OCI-M2 (cell line): Measurements from ENCODE around the gene MYL10.
"Not testable (repeated sequence)": the region's sequence is repeated elsewhere in the genome, so short reads cannot be mapped to it uniquely, and the experiment has no call there.

Experiments used
- DNase-seq: peaks from one replicate; lab custom pipeline; 2025; ENCODE audit not compliant: unreplicated experiment; lab: John Stamatoyannopoulos, UW

The MYL10 gene

DNA sequence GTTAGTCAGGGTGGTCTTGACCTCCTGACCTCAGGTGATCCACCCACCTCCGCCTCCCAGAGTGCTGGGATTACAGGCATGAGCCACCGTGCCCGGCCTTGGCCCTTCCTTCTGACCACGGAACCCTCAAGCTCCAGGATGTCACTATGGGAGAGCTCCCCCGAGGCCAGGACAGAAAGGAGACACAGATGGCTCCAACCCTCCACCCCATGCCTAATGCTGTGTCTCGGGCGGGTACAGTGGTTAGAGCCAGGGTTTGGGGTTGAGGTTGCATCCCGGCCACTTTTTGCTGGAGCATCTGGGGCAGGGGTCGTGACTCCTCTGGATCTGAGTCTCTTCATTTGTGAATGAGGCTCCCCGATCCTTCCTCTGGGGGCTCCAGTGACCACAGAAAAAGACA lies 8.1 kb downstream of the MYL10 start:
- no peak for DNase-seq

DNA sequence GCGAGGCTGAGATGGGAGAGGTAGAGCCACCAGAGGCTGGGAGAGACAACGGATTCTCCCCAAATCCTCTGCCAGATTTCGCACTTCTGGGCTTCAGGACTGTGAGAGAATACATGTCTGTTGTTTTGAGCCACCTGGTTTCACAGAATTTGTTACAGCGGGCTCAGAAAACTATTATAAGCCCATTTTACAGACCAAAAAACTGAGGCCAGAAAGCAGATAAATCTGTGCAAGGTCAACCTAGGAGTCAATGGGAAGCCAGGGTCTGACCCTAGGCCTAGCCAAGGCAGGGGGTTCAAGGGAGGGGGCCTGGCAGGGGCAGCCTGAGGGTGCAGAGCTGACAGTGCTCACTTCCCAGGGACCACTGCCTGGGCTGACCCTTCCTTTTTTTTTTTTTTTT lies 8.7 kb downstream of the MYL10 start:
- DNase-seq, result no peak

DNA sequence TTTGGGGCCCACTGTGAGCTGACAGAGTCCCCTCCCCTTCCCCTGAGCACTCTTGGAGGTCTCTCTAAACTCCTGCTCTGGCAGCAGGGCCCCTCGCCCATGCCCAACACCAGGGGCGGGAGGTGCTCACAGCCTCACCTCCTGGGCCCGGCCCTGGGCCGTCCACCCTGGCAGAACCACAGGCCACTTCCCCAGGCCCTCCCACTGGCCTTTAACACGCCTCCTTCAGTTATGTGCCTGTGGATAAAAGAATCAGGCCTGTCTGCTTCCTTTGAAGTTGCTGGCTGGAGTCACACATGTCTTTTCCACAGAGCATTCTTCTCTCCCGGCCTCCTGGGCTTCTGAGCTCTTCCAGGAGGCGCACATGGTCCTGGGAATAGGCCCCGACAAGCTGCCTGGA lies 10.2 kb downstream of the MYL10 start:
- no peak for DNase-seq

GRCh38 chr7:101618207-101618839 lies 10.8 kb downstream of the MYL10 start:
- DNase-seq, result no peak

DNA sequence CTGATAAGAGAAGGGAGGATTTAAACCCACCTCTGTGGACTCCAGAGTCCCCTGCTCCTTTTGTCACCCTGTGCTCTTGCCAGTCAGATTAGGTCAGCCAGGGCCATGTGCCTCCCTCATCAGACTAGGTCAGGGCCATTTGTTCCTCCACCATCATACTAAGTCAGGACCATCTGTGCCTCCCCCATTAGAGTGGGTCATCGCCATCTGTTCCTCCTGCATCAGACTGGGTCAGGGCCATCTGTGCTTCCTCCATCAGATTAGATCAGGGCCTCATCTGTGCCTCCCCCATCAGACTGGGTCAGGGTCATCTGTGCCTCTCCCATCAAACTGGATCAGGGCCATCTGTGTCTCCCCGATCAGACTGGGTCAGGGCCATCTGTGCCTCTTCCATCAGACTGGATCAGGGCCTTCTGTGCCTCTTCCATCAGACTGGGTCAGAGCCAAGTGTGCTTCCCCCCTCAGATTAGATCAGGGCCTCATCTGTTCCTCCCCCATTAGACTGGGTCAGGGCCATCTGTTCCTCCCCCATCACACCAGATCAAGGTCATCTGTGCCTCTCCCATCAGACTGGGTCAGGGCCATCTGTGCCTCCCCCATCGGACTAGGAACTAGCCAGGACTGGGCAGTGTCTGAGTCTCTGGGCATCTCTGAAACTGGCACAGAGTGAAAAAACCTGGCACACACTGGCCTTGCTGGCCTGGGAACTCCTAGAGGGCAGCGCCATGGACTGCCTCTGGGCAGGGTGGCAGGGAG lies 11.5 kb downstream of the MYL10 start:
- no peak for DNase-seq

DNA sequence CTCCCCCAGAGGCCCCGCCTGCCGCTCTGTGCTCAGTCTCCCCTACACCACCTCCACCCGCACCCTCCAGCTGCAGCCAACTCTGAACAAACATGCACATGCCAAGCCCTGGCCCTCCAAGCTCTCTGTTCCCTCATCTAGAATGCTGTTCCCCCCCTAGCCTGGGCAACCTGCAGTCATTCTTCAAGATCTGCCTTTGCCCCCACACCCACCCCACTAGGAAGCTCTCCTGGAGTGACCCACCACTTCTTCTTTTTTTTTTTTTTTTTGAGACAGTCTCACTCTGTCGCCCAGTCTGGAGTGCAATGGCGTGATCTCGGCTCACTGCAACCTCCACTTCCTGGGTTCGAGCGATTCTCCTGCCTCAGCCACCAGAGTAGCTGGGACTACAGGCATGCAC lies 13.7 kb downstream of the MYL10 start:
- DNase-seq, result no peak

GRCh38 chr7:101614939-101615302 lies 14.2 kb downstream of the MYL10 start:
- DNase-seq, result no peak

DNA sequence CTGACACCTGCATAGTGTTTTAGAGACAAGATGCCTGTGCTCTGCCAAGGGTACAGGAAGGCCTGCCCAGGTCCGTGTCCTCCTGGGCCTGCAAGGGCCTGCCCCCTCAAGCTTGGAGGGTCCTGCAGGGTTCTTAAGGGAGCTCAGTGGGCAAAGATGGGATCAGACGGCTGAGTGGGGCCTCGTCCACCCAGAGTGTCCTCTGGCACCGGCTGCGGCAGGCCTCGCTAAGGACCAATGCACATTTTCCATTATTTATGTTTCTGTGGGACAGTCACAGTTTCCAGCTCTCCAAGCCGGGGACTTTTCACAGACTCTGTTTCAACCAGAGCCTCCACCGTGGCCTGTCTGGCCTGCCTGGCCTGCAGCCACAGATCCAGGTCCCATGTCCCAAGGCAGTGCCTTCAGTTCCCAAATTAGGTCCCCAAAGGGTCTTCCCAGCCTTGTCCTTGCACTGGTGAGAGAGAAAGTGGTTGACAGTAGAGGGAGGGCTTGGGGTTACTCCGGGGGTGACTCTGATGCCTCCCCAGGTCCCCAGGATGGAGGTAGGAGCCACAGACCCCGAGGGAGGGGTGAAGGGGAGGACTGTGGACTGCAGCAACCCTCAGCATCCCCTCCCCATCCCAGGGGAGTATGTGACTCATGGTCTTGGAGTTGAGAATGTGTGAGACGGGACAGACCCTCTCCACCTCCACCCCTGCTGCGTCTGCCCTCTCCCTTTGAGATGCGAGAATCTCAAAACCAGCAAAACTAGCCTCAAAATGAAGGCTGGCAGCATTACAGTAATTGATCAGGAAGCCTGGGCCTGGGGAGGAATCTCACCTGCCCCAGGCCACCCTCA lies 14.8 kb downstream of the MYL10 start:
- no peak for DNase-seq

GRCh38 chr7:101612885-101613515 lies 16.1 kb downstream of the MYL10 start:
- no peak for DNase-seq

DNA sequence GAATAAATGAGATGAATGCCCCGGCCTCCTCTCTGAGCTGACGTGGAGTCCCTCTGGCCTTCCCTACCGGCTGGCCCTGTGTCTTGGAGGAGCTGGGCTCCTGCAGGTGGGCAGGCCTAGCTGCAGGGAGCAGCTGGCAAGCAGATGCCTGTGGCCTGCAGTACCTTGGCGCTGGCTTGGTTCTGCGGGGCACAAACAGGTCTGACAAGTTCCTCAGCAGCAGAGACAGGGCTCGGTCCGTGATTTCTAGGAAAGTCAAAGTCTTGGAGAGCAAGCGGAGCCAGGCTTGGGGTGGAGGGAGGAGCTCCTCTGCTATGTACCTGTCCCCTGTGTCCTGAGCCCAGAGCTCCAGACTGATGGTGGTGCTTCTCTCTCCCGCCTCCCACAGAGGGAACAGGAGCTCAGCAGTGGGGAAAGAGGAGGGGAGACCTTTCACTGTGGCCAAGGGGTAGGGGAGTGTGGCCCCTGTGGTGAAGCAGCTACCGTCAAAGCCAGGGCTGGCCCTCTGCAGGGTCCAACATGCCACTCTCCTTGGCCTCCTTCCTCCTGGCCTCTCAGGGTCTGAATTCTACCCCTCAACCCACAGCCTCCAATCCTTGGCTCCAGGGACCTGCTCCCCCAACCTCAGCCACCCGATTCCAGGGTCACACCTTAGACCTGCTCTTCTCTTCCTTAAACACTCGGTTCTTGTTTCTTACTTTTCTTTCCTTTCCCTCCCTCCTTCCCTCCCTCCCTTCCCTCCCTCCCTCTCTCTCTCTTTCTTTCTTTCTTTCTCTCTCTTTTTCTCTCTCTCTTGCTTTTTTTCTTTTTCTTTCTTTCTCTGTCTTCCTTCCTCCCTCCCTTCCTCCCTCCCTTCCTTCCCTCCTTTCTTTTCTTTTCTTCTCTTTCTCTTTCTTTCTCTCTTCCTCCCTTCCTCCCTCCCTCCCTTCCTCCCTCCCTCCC lies 20.1 kb downstream of the MYL10 start:
- DNase-seq, result no peak

GRCh38 chr7:101606498-101606923 lies 22.6 kb downstream of the MYL10 start:
- DNase-seq, result no peak

GRCh38 chr7:101605611-101606497 lies 23.2 kb downstream of the MYL10 start:
- no peak for DNase-seq

- DNase-seq, result not testable (repeated sequence)
These were observed 24.2 kb downstream of the MYL10 start for GRCh38 chr7:101604934-101605332.

DNA sequence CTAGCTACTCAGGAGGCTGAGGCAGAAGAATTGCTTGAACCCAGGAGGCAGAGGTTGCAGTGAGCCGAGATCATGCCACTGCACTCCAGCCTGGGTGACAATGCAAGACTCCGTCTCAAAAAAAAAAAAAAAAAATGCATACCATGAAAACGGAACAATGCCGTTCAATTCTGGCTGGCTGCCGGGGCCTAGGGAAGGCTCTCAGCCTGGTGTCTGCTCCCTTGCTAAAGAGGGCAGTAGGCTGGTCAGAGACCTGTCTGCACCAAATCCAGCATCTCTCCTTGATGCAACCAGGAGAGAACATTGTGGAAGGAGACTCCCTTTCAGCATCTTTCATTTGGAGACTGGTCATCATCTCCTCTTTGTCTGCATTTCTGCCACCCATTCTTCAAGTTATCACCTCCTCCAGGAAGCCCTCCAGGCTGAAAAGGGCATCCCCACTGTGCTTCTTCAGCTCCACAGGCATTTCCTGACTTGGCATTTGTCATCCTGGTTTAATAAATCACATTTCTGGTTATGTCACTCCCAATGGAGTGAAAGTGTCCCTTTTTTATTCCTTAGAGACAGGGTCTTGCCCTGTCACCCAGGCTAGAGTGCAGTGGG lies 24.7 kb downstream of the MYL10 start:
- no peak for DNase-seq

- DNase-seq, result peak; percentile 1
These were observed 26.4 kb downstream of the MYL10 start for GRCh38 chr7:101602484-101603241.

DNA sequence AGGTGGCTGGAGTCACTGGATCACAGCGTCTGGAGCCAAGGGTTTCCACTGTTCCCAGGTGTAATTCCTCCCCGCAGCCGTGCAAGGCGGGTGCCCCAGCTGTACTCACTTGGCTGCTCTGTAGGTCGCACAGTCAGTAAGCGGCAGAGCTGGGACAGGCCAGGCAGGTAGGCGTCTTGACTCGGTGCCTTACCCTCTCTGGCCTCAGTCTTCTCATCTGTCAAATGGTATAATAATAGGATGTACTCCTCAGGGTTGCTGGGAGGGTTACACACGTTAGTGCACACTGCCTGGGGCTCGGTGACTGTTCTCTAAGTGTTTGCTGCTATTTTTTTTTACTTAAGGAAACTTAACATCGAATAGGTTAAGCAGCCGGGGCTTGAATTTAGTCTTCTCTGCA lies 27.0 kb downstream of the MYL10 start:
- DNase-seq, result no peak

- no peak for DNase-seq
These were observed 29.3 kb downstream of the MYL10 start for GRCh38 chr7:101599787-101600186.
